Endodermal cell (in vitro differentiated cells): ENCODE measurements around the gene TMEFF1. TPM values are rescaled to one million over a fixed set of nuclear protein-coding genes. Genes with fewer than 3 reads are reported as not detected.

ENCODE experiments used
- DNase-seq: peaks from one replicate; pipeline ENCODE4 v3.0.0-alpha.2; 2017
- H3K27ac ChIP-seq: 2 replicates; pipeline ENCODE4 v1.5.1; 2013; ENCODE audit warnings: mild to moderate bottlenecking, low read depth, low read length, moderate library complexity
- H3K27me3 ChIP-seq: 2 replicates; pipeline ENCODE4 v1.6.1; 2013; ENCODE audit warnings: mild to moderate bottlenecking, low read length, moderate library complexity; ENCODE audit not compliant: insufficient read depth, control insufficient read depth, poor library complexity, severe bottlenecking
- H3K36me3 ChIP-seq: 2 replicates; pipeline ENCODE4 v1.7.0; 2013; ENCODE audit warnings: mild to moderate bottlenecking, low read length, moderate library complexity; ENCODE audit not compliant: control insufficient read depth, insufficient read depth
- H3K4me1 ChIP-seq: one replicate; pipeline ENCODE4 v1.7.0; 2013; ENCODE audit warnings: low read length; ENCODE audit not compliant: control insufficient read depth, insufficient read depth
- H3K4me3 ChIP-seq: 2 replicates; pipeline ENCODE4 v1.5.1; 2013; ENCODE audit warnings: mild to moderate bottlenecking, low read length, moderate library complexity
- H3K9ac ChIP-seq: 2 replicates; pipeline ENCODE4 v1.6.1; 2013; ENCODE audit warnings: mild to moderate bottlenecking, low read length, moderate library complexity; ENCODE audit not compliant: poor library complexity, severe bottlenecking; ENCODE audit errors: extremely low read depth
- H3K9me3 ChIP-seq: 2 replicates; pipeline ENCODE4 v1.6.1; 2013; ENCODE audit warnings: mild to moderate bottlenecking, low read length, moderate library complexity; ENCODE audit not compliant: control insufficient read depth
- H3K27ac Mint-ChIP-seq: 2 replicates; pipeline ENCODE4 v1.8.0; 2020; ENCODE audit warnings: mixed read lengths
- H3K27me3 Mint-ChIP-seq: 2 replicates; pipeline ENCODE4 v1.8.0; 2021; ENCODE audit warnings: mild to moderate bottlenecking, mixed read lengths; ENCODE audit not compliant: insufficient read depth
- H3K36me3 Mint-ChIP-seq: 2 replicates; pipeline ENCODE4 v1.8.0; 2020; ENCODE audit warnings: low read depth, mixed read lengths
- H3K4me1 Mint-ChIP-seq: 2 replicates; pipeline ENCODE4 v1.8.0; 2020; ENCODE audit warnings: mixed read lengths
- H3K4me3 Mint-ChIP-seq: 2 replicates; pipeline ENCODE4 v1.8.0; 2020; ENCODE audit warnings: mild to moderate bottlenecking, moderate library complexity, mixed read lengths
- H3K9me3 Mint-ChIP-seq: 2 replicates; pipeline ENCODE4 v1.8.0; 2020; ENCODE audit warnings: mild to moderate bottlenecking, mixed read lengths
- CTCF ChIP-seq: fragments of 200-600 bp; sonication (generic); conservative IDR thresholded peaks from 2 replicates; pipeline ENCODE4 v1.5.0; 2021; ENCODE audit warnings: antibody characterized with exemption, mild to moderate bottlenecking
- WGBS, 2 experiments: methylation state at CpG; one replicate each; pipeline versions ENCODE4 v1.1.5 to v1.1.7; 2013; ENCODE audit warnings: missing lambda C conversion rate in 2 of 2, mixed read lengths in 1 of 2; ENCODE audit not compliant: insufficient coverage in 1 of 2, insufficient read length in 1 of 2; 5-methylcytosine and 5-hydroxymethylcytosine counted together
- total RNA-seq, 2 donors: library from RNA; stranded (reverse); fragmentation: NEBNext Ultra II Directional in 1 of 2; extraction: Animal tissue kit (Norgen Biotek cat#: 25700) in 1 of 2; gene quantifications; 2 replicates in 1 of 2; 3 replicates in 1 of 2; pipeline ENCODE4 v1.2.1, GENCODE V29; 2021

Gene TMEFF1
- total RNA-seq, 2 donors from 2014 or later, result 67.5 to 111 TPM

GRCh38 chr9:100445903-100446549 lies 26.9 kb upstream of the TMEFF1 start:
- peaks cover 20% of the 10 kb centered on the region for H3K36me3 ChIP-seq
- no peak overlapping the region for H3K27ac ChIP-seq
- H3K4me1 ChIP-seq, result no peaks in the 10 kb centered on the region
- WGBS, 2 experiments, result 92 to 100% methylated on average over 2 to 5 of the region's 5 CpGs
- no peaks in the 10 kb centered on the region for H3K9me3 ChIP-seq
- H3K27me3 ChIP-seq, result no peaks in the 10 kb centered on the region
- no peak overlapping the region for H3K9ac ChIP-seq
- Mint-ChIP-seq H3K4me3 (no peak overlapping the region), H3K9me3 (no peaks in the 10 kb centered on the region), H3K27ac (no peak overlapping the region), H3K4me1 (peaks cover 4% of the 10 kb centered on the region), H3K36me3 (peaks cover 25% of the 10 kb centered on the region), H3K27me3 (no peaks in the 10 kb centered on the region)
- no peak for TF ChIP-seq CTCF
- no peak for DNase-seq
- H3K4me3 ChIP-seq, result no peak overlapping the region

- Mint-ChIP-seq H3K36me3 (peaks cover 31% of the 10 kb centered on the region), H3K4me1 (peaks cover 4% of the 10 kb centered on the region), H3K27me3 (no peaks in the 10 kb centered on the region), H3K9me3 (no peaks in the 10 kb centered on the region), H3K27ac (no peak overlapping the region), H3K4me3 (no peak overlapping the region)
- DNase-seq, result no peak
- Histone ChIP-seq H3K36me3 (peaks cover 26% of the 10 kb centered on the region), H3K4me3 (no peak overlapping the region), H3K27me3 (no peaks in the 10 kb centered on the region), H3K9me3 (no peaks in the 10 kb centered on the region), H3K9ac (no peak overlapping the region), H3K4me1 (no peaks in the 10 kb centered on the region), H3K27ac (no peak overlapping the region)
- TF ChIP-seq CTCF, result no peak
Measured at GRCh38 chr9:100447041-100447440, 25.9 kb upstream of the TMEFF1 start.

- H3K27ac Mint-ChIP-seq, result no peak overlapping the region
- peaks cover 38% of the 10 kb centered on the region for H3K36me3 Mint-ChIP-seq
- Histone ChIP-seq H3K27ac (no peak overlapping the region), H3K36me3 (peaks cover 37% of the 10 kb centered on the region), H3K27me3 (no peaks in the 10 kb centered on the region), H3K9me3 (peaks cover 12% of the 10 kb centered on the region), H3K4me3 (no peak overlapping the region), H3K4me1 (no peaks in the 10 kb centered on the region), H3K9ac (no peak overlapping the region)
- no peaks in the 10 kb centered on the region for H3K27me3 Mint-ChIP-seq
- H3K9me3 Mint-ChIP-seq, result peaks cover 4% of the 10 kb centered on the region
- 90 to 100% methylated on average over 2 of the region's 2 CpGs for WGBS, 2 experiments
- no peak for DNase-seq
- TF ChIP-seq CTCF, result no peak
- no peak overlapping the region for H3K4me3 Mint-ChIP-seq
- H3K4me1 Mint-ChIP-seq, result peaks cover 4% of the 10 kb centered on the region
Measured at GRCh38 chr9:100448266-100448665, 24.7 kb upstream of the TMEFF1 start.
